NCI-H524 (cell line): ENCODE data around the gene FNDC3B.
"Not testable (repeated sequence)": the region's sequence is repeated elsewhere in the genome, so short reads cannot be mapped to it uniquely, and the experiment has no call there.

Source experiments
- DNase-seq, 2 experiments: peaks; one replicate each; lab custom pipeline; 2025; lab: John Stamatoyannopoulos, UW

The FNDC3B gene

GRCh38 chr3:172031996-172032395 is 7.4 kb upstream of the FNDC3B start:
- DNase-seq, result no peak

DNA sequence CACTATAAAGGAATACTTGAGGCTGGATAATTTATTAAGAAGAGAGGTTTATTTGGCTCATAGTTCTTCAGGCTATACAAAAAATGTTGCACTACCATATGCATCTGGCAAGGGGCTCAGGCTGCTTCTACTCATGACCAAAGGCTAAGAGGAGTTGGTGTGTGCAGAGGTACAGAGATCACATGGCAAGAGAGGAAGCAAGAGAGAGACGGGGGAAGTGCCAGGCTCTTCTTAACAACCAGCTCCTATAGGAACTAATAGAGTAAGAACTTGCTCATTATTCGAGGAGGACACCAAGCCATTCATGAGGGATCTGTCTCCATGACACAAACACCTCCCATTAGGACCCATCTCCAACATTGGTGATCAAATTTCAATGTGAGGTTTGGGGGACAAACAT is 6.0 kb upstream of the FNDC3B start:
- DNase-seq, result no peak

- peak in 1 of 2 experiments; percentile 35 for DNase-seq
Observed at GRCh38 chr3:172034786-172035685, 4.3 kb upstream of the FNDC3B start.

- DNase-seq, result no peak
Observed at GRCh38 chr3:172036541-172037215, 2.7 kb upstream of the FNDC3B start.

- no peak for DNase-seq
Observed at GRCh38 chr3:172038798-172039435, 461 bp upstream of the FNDC3B start.

DNA sequence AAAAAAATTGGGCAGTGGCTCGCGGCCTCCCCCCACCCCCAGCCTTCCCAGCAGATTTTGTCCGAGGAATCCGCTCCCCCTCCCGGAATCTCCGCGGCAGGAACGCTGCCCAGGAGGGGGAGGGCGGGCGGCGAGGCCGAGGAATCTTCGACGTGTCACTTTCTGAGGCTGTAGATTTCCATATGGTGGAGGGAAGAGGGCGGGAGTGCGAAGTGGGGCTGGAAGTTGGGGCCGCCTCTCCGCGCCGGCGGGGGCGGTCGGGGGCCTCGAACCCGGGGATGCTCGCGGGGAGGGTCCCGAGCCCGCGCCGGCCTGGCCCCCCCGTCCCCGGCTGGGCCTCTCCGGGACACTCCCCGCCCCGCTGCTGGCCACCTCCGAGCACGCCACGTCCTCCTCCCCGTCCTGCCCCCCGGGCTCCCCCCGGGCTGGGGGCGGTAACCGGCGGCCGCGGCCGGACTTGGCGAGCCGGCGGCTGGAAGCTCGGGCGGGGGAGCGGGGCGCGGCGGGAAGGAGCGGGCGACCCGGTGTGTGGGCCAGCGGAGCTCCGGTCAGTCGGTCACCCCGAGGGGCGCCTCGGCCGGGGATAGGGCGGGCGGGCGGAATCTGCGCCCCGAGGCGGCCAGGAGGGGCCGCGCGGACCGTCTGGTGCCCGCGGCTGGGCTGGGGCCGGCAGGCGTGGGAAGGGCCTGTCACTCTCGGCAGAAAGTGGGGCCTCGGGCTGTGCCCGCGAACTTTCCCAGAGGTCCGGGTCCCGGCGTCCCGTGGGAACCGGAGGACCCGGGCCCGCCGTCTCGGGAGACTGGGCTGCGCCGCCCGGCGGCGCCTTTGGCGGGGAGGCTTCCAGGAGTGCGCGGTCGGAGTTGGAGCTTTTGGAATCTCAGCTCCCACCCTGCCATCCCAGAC is 951 bp downstream of the FNDC3B start:
- peak; percentile 15 to 64 for DNase-seq

DNA sequence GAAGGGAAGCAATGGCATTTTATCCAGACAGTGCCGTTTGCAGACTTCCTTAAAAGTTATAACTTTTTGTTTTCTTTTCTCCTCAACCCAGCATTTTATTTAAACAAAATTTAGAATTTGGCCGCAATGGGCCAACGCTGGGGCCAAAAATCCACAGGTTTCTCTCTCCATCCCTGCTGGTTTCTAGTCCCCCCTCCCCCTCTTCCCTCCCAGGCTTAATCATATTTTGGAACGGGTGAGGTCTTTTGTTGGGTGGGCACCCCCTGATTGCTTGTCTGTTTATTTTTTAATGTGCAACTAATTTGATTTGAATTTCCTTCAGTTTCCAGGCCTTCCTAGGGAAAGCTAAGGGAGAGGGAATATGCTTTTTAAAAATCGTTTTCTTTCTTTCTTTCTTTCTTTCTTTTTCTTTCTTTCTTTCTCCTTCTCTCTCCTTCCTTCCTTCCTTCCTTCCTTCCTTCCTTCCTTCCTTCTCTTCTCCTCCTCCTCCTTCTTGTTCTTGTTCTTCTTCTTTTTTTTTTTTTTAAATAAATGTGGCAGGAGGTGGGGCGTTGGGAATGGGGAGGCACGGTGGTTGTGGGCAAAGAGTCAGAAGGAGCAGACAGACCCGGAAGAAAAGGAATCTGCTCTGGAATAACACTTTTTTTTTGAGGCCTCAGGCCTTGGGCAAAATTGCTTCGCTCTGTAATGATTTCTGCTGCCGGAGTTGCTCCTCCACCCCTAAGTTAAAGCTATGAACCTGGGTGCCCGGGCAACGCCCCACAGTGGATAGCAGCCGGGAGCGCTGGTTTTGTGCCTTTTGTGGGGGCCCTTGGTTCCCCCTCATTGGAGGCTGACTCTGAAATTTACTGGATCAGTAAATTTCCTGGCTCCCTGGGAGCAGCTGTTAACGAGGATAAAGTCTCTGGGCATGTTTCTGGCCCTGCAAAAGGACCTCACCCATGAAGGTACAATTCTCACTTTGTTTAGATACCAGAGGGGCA is 1.9 kb downstream of the FNDC3B start:
- no peak for DNase-seq

DNA sequence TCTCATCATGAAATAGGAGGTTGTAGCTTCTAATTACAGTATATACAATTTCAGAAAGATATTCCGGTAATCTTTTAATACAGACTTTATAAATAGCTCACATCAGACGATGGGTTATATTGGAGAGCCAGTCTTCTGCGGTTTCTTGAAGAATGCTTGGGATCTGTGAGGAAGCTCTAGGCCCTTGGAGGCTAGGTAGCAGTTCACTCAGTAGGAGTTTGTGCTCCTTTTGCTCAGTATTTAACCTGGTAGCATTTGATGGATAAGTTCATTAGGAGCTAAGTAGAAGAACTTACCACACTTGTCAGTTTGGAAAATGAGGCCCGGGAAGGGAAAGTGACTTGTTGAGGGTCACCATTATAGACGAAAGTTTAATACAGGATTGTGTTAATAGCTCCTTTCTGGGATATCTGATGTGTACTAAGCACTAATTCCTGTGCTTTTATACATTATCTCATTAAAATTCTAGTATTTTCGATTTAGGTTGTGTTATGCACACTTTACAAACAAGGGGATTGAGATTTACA is 2.8 kb downstream of the FNDC3B start:
- no peak for DNase-seq

GRCh38 chr3:172042663-172043179 is 3.3 kb downstream of the FNDC3B start:
- DNase-seq, result not testable (repeated sequence)

GRCh38 chr3:172043233-172043632 is 3.9 kb downstream of the FNDC3B start:
- DNase-seq, result no peak

GRCh38 chr3:172043766-172044165 is 4.4 kb downstream of the FNDC3B start:
- DNase-seq, result no peak

DNA sequence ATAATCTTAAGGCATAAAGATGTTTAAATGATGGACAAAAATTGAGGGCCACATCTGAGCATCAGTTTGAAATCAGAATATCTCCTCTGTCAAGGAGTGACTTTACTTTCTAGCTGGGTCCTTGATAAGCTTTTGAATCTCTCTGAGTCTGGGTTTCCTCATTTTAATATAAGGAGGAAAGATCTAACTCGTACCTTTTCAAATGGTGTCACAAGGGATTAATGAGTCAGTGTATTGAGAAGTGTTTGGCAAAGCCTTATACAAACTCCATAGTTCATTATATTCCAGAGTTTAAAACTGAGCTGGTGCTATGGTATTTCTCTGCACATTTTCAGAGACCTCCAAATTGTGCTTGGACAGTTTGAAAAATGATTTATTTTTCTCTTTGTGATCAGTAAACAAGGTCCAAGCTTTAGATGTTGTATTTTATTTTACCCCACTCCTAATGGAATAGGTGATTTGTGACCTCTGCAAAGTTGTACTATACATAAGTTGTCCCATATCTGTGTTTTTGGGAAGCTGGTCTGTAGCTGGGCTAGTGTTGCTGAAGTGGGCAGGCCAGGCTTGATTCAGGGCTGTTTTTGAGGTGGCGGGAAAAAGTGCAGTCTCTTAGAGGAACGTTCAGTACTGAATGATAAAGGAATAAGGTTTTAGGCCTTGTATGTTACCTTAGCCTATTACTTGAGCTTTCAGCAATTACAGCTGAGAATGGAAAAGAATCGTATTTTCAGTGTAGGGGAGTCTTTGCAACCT is 5.6 kb downstream of the FNDC3B start:
- DNase-seq, result peak in 1 of 2 experiments; percentile 10

DNA sequence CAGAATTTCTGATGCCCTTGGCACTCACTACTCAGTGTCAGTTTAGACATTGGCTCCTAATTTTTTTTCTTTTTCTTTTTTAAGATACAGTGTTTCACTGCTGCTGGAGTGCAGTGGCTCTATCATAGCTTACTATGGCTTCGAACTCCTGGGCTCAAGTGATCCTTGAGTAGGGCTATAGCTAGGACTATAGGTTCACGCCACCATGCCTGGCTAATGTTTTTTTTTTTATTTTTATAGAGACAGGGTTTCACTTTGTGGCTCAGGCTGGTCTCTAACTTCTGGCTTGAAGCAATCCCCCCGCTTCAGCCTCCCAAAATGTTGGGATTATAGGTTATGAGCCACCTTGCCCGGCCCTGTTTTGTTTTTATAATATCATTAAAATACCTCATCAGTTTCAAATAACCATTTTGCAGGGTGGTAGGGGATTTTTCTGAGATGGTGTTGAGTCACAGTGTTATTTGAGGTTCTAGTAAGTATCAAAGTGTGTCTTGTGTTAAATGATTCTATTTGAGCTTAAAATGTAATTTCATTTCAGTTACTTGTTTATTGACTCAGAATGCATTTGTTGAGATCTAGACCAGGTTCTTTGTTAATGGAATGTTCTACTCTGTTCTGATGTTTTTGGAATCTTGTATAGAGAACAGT is 7.0 kb downstream of the FNDC3B start:
- DNase-seq, result no peak

DNA sequence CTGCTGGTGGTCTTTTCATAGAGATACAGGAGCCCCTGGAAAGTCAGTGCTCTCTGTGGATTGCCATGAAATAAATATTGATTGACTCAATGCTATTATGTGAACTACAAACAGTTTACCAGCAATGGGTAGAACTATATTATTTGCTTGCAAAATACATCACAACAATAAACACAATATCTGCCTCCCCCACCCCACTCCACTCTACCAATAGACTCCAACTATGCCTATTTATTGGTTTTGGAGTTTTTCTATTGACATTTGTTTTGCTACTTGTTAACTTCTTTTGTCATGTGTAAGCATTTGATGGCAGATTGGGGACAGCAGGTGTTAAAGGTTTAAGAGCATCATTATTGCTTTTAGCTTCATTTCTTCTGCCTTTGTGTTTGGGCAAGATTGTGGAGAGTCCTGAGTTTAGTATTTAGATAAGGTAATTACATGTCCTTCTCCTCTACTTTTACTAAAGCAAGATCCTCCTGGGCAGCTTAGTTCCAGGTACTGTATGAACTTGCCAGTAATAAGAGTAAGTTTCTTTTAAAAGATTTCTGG is 8.3 kb downstream of the FNDC3B start:
- DNase-seq, result no peak

GRCh38 chr3:172048599-172048998 is 9.2 kb downstream of the FNDC3B start:
- DNase-seq, result no peak

- no peak for DNase-seq
Observed at GRCh38 chr3:172051310-172051956, 12.1 kb downstream of the FNDC3B start.

- DNase-seq, result no peak
Observed at GRCh38 chr3:172051957-172052354, 12.6 kb downstream of the FNDC3B start.

- DNase-seq, result no peak
Observed at GRCh38 chr3:172052405-172052804, 13.0 kb downstream of the FNDC3B start.
